B cell (primary cell): ENCODE data around the gene PPP1R10. TPM values are rescaled to one million over a fixed set of nuclear protein-coding genes. Genes with fewer than 3 reads are reported as not detected.
A peak's percentile ranks its signal among the peaks of the same experiment; 100 is the strongest.

Source experiments
- ATAC-seq: fragments of 200-7000 bp; cut with Tn5 transposase; one replicate; pipeline ENCODE4 v1.10.0; 2021; ENCODE audit warnings: low read depth, mild to moderate bottlenecking, moderate number of reproducible peaks, moderate library complexity
- CTCF ChIA-PET: fragments of 350-600 bp; sonication (Branson Sonifier 250); formaldehyde crosslinking; loops from one replicate; lab custom pipeline; 2021; ENCODE audit warnings: antibody characterized with exemption, inconsistent platforms; lab: Charles Lee
- POLR2A ChIA-PET: fragments of 350-600 bp; sonication (Branson Sonifier 250); formaldehyde crosslinking; loops from one replicate; lab custom pipeline; 2021; ENCODE audit warnings: antibody characterized with exemption; lab: Charles Lee
- DNase-seq: peaks from one replicate; pipeline ENCODE4 v3.0.0; 2013
- H2AFZ ChIP-seq: 2 replicates; pipeline ENCODE4 v1.6.1; 2012; ENCODE audit warnings: mild to moderate bottlenecking, low read depth, low read length; ENCODE audit not compliant: insufficient read depth, poor library complexity, severe bottlenecking
- H3K27ac ChIP-seq, 2 donors: 1 replicate in 1 of 2; 2 replicates in 1 of 2; pipeline ENCODE4 v1.5.1; 2012 to 2013; ENCODE audit warnings: low read length in 2 of 2, mild to moderate bottlenecking in 2 of 2, moderate library complexity in 1 of 2
- H3K27me3 ChIP-seq, 4 experiments: fragments of 200-600 bp in 1 of 4; sonication (generic) in 1 of 4; replicated peaks in 1 of 4; 1 replicate in 2 of 4; 2 replicates in 2 of 4; pipeline versions ENCODE4 v1.6.1 to v1.7.0; 2013 to 2016; ENCODE audit warnings: low read length in 3 of 4, mild to moderate bottlenecking in 2 of 4, mixed read lengths in 1 of 4, moderate library complexity in 1 of 4; ENCODE audit not compliant: insufficient read depth in 4 of 4, control insufficient read depth in 3 of 4; ENCODE audit errors: control extremely low read depth in 1 of 4
- H3K36me3 ChIP-seq, 2 experiments: replicated peaks in 1 of 2; 1 replicate in 1 of 2; 2 replicates in 1 of 2; pipeline versions ENCODE4 v1.6.1 to v1.7.1; 2013; ENCODE audit warnings: low read length in 1 of 2; ENCODE audit not compliant: insufficient read depth in 2 of 2, control insufficient read depth in 1 of 2; ENCODE audit errors: control extremely low read depth in 1 of 2, extremely low read depth in 1 of 2
- H3K4me1 ChIP-seq, 2 donors: fragments of 200-600 bp in 1 of 2; sonication (generic) in 1 of 2; 1 replicate in 1 of 2; 2 replicates in 1 of 2; pipeline versions ENCODE4 v1.5.1 to v1.6.1; 2013 to 2017; ENCODE audit warnings: low read length in 2 of 2; ENCODE audit not compliant: control insufficient read depth in 2 of 2, insufficient read depth in 2 of 2
- H3K4me2 ChIP-seq: replicated peaks from 2 replicates; pipeline ENCODE3; 2012; ENCODE audit warnings: mild to moderate bottlenecking, low read depth, low read length; ENCODE audit not compliant: poor library complexity, severe bottlenecking
- H3K4me3 ChIP-seq, 5 experiments: fragments of 200-600 bp in 1 of 5; sonication (generic) in 1 of 5; 1 replicate in 3 of 5; 2 replicates in 2 of 5; pipeline versions ENCODE4 v1.5.1 to v1.7.0; 2011 to 2016; ENCODE audit warnings: low read length in 4 of 5, mild to moderate bottlenecking in 4 of 5, low read depth in 2 of 5, control low read depth in 1 of 5, moderate library complexity in 1 of 5; ENCODE audit not compliant: insufficient read depth in 1 of 5; ENCODE audit errors: control extremely low read depth in 1 of 5, extremely low read depth in 1 of 5
- H3K79me2 ChIP-seq: fragments of 200-600 bp; sonication (generic); one replicate; pipeline ENCODE4 v1.6.0; 2016; ENCODE audit warnings: low read length; ENCODE audit not compliant: control insufficient read depth, insufficient read depth
- H3K9ac ChIP-seq: fragments of 200-600 bp; sonication (generic); 2 replicates; pipeline ENCODE4 v1.6.1; 2017; ENCODE audit warnings: mild to moderate bottlenecking, low read length, moderate library complexity
- H3K9me3 ChIP-seq, 3 donors: one replicate each; pipeline versions ENCODE4 v1.6.1 to v1.7.1; 2013; ENCODE audit warnings: low read length in 2 of 3; ENCODE audit not compliant: control insufficient read depth in 2 of 3, insufficient read depth in 1 of 3; ENCODE audit errors: control extremely low read depth in 1 of 3
- H4K20me1 ChIP-seq: 2 replicates; pipeline ENCODE4 v1.6.0; 2012; ENCODE audit warnings: mild to moderate bottlenecking, low read length; ENCODE audit not compliant: insufficient read depth, control insufficient read depth, poor library complexity, severe bottlenecking
- H3K27ac Mint-ChIP-seq: one replicate; pipeline ENCODE4 v1.8.0; 2021; ENCODE audit warnings: mixed read lengths
- H3K27me3 Mint-ChIP-seq: one replicate; pipeline ENCODE4 v1.8.0; 2021; ENCODE audit warnings: mixed read lengths
- H3K4me1 Mint-ChIP-seq: one replicate; pipeline ENCODE4 v1.8.0; 2021; ENCODE audit warnings: mixed read lengths
- H3K4me3 Mint-ChIP-seq: one replicate; pipeline ENCODE4 v1.8.0; 2021; ENCODE audit warnings: mixed read lengths
- H3K9me3 Mint-ChIP-seq: one replicate; pipeline ENCODE4 v1.8.0; 2022; ENCODE audit warnings: mixed read lengths; ENCODE audit not compliant: insufficient read depth
- CTCF ChIP-seq: fragments of 200-600 bp; IDR thresholded peaks from one replicate; pipeline ENCODE4 v1.8.0; 2022; ENCODE audit warnings: antibody characterized with exemption, mild to moderate bottlenecking
- EZH2 ChIP-seq: IDR thresholded peaks from 2 replicates; pipeline ENCODE4 v1.6.1; 2012; ENCODE audit warnings: borderline replicate concordance, low read depth, mild to moderate bottlenecking, moderate library complexity, low read length; ENCODE audit not compliant: insufficient read depth, poor library complexity, severe bottlenecking
- WGBS: methylation state at CpG from one replicate; pipeline ENCODE4 v1.1.5; 2013; ENCODE audit warnings: missing lambda C conversion rate; ENCODE audit not compliant: insufficient coverage; 5-methylcytosine and 5-hydroxymethylcytosine counted together
- intact Hi-C: fragments of 100-400 bp; cut with micrococcal nuclease; formaldehyde crosslinking; loops from one replicate; pipeline ENCODE4 v1.10.0; 2022
- polyA plus RNA-seq: library from polyadenylated mRNA; depleted of rRNA; stranded (reverse); fragments of >200 nt; gene quantifications from 2 replicates; pipeline ENCODE4 v1.2.3, GENCODE V29; 2012
- total RNA-seq, 2 donors: library from RNA; stranded (reverse); fragments of 120-200 nt in 1 of 2; gene quantifications; 1 replicate in 1 of 2; 2 replicates in 1 of 2; pipeline versions ENCODE4 v1.2.3 to v1.2.4, GENCODE V29; 2013 to 2022

The PPP1R10 gene
- total and polyA plus RNA-seq, 2 donors (not counting 1 experiment from before 2014, with no cell fraction given), result 40.7 to 177 TPM

GRCh38 chr6:30615958-30616810 is 859 bp downstream of the PPP1R10 start:
- no peaks in the 10 kb centered on the region for H3K9me3 Mint-ChIP-seq
- 0% methylated on average over 4 of the region's 10 CpGs for WGBS
- no peaks in the 10 kb centered on the region for H3K27me3 Mint-ChIP-seq
- H3K4me1 Mint-ChIP-seq, result peaks cover 46% of the 10 kb centered on the region
- peaks cover 71% of the 10 kb centered on the region for H3K79me2 ChIP-seq
- H4K20me1 ChIP-seq, result no peaks in the 10 kb centered on the region
- peaks cover 4 to 32% of the 10 kb centered on the region in 2 experiments for H3K36me3 ChIP-seq
- no peaks in the 10 kb centered on the region for H3K9me3 ChIP-seq
- TF ChIP-seq CTCF, result no peak
- TF ChIP-seq EZH2, result no peak
- H3K4me2 ChIP-seq, result peak overlapping the region; percentile 82
- intact Hi-C loops, result loop anchor here (2.0 to 10.0 kb wide), 6 partner anchors 19 to 739 kb away; partner anchors contain the start of genes GTF2H4, HLA-B, TCF19 and TRIM39
- peak overlapping the region; percentile 100 for H3K9ac ChIP-seq
- H3K4me3 ChIP-seq, result peak overlapping the region; percentile 89 to 100 (median 98)
- ATAC-seq, result no peak
- peak overlapping the region; percentile 100 for H3K27ac Mint-ChIP-seq
- H2AFZ ChIP-seq, result no peak overlapping the region
- peak overlapping the region; percentile 99 for H3K27ac ChIP-seq
- H3K27me3 ChIP-seq, result no peaks in the 10 kb centered on the region
- H3K4me3 Mint-ChIP-seq, result peak overlapping the region; percentile 92
- ChIA-PET POLR2A (interaction anchor here (0.5 to 4.0 kb wide), 19 partner anchors 9 to 1625 kb away, joined by 3 to 22 read pairs (median 5); partner anchors contain the start of genes ABCF1, C6orf136, DHX16 and GNL1), CTCF (interaction anchor here (0.5 to 4.8 kb wide), 8 partner anchors 18 to 134 kb away, joined by 3 to 41 read pairs (median 8); partner anchors contain the start of gene DHX16)
- peaks cover 40 to 42% of the 10 kb centered on the region in 2 donors for H3K4me1 ChIP-seq
- peak; percentile 72 for DNase-seq
